HG03103 (cell line): ENCODE data around the gene MED31.
A peak's percentile ranks its signal among the peaks of the same experiment; 100 is the strongest.
"Not testable (repeated sequence)": the region's sequence is repeated elsewhere in the genome, so short reads cannot be mapped to it uniquely, and the experiment has no call there.

ENCODE experiments used
- ATAC-seq: cut with Tn5 transposase; IDR thresholded peaks from one replicate; pipeline ENCODE4 v1.9.1; 2021; ENCODE audit warnings: low read depth; ENCODE audit not compliant: unreplicated experiment

The MED31 gene

GRCh38 chr17:6656797-6657632 is 5.6 kb upstream of the MED31 start:
- not testable (repeated sequence) for ATAC-seq

GRCh38 chr17:6655732-6656361 is 4.4 kb upstream of the MED31 start:
- not testable (repeated sequence) for ATAC-seq

- ATAC-seq = no peak
Observed at GRCh38 chr17:6654841-6655731, 3.7 kb upstream of the MED31 start.

- ATAC-seq = no peak
Observed at GRCh38 chr17:6651919-6652452, 581 bp upstream of the MED31 start.

- ATAC-seq = no peak
Observed at GRCh38 chr17:6648181-6648580, 3.2 kb downstream of the MED31 start.

- ATAC-seq = no peak
Observed at GRCh38 chr17:6643451-6644125, 7.8 kb downstream of the MED31 start.

- no peak for ATAC-seq
Observed at GRCh38 chr17:6642592-6642991, 8.8 kb downstream of the MED31 start.

GRCh38 chr17:6641247-6641863 is 10.1 kb downstream of the MED31 start:
- no peak for ATAC-seq

GRCh38 chr17:6640536-6641246 is 10.7 kb downstream of the MED31 start, which contains the start of the genes KIAA0753 and TXNDC17:
Gene KIAA0753, minus strand, starts transcription at chr17:6640711. Its CDS starts 5,608 bp downstream, at chr17:6635103.
Gene TXNDC17, plus strand, starts transcription at chr17:6641060. Its CDS starts 23 bp downstream, at chr17:6641083.
- ATAC-seq = peak; percentile 73

GRCh38 chr17:6639586-6640535 is 11.5 kb downstream of the MED31 start:
- no peak for ATAC-seq

GRCh38 chr17:6639014-6639585 is 12.3 kb downstream of the MED31 start:
- no peak for ATAC-seq

GRCh38 chr17:6638046-6638908 is 13.1 kb downstream of the MED31 start:
- no peak for ATAC-seq

GRCh38 chr17:6637458-6637840 is 14.0 kb downstream of the MED31 start:
- no peak for ATAC-seq

GRCh38 chr17:6636616-6637457 is 14.6 kb downstream of the MED31 start:
- no peak for ATAC-seq

- ATAC-seq = no peak
Observed at GRCh38 chr17:6636105-6636504, 15.3 kb downstream of the MED31 start.

GRCh38 chr17:6633263-6633662 is 18.1 kb downstream of the MED31 start:
- no peak for ATAC-seq
